Spleen (tissue), 11 donors: ENCODE data around the gene IRAK1BP1. TPM values are rescaled to one million over a fixed set of nuclear protein-coding genes. Genes with fewer than 3 reads are reported as not detected.
"Not testable (repeated sequence)": the region's sequence is repeated elsewhere in the genome, so short reads cannot be mapped to it uniquely, and the experiment has no call there.

Experiments
- DNase-seq: peaks from one replicate; pipeline ENCODE4 v3.0.0-alpha.2; 2020
- H3K27ac ChIP-seq, 8 donors: fragments of 200-600 bp; sonication (generic) in 7 of 8; 1 replicate in 4 of 8; 2 replicates in 4 of 8; pipeline versions ENCODE4 v1.5.0 to v1.8.0; 2016 to 2021; ENCODE audit warnings: inconsistent platforms in 4 of 8, mild to moderate bottlenecking in 4 of 8, moderate library complexity in 1 of 8
- H3K27me3 ChIP-seq, 7 donors: fragments of 200-600 bp; sonication (generic) in 6 of 7; replicated peaks in 1 of 7; 1 replicate in 4 of 7; 2 replicates in 3 of 7; pipeline versions ENCODE4 v1.5.0 to v1.8.0; 2016 to 2021; ENCODE audit warnings: inconsistent platforms in 3 of 7, mild to moderate bottlenecking in 1 of 7
- H3K36me3 ChIP-seq, 6 donors: fragments of 200-600 bp; sonication (generic) in 5 of 6; 1 replicate in 4 of 6; 2 replicates in 2 of 6; pipeline versions ENCODE4 v1.5.0 to v1.8.0; 2016 to 2021; ENCODE audit warnings: inconsistent platforms in 2 of 6
- H3K4me1 ChIP-seq, 6 donors: fragments of 200-600 bp; sonication (generic) in 5 of 6; 1 replicate in 3 of 6; 2 replicates in 3 of 6; pipeline versions ENCODE4 v1.5.0 to v1.8.0; 2016 to 2021; ENCODE audit warnings: inconsistent platforms in 3 of 6
- H3K4me3 ChIP-seq, 8 donors: fragments of 200-600 bp; sonication (generic) in 7 of 8; 1 replicate in 4 of 8; 2 replicates in 4 of 8; pipeline versions ENCODE4 v1.5.0 to v1.8.0; 2016 to 2021; ENCODE audit warnings: inconsistent platforms in 4 of 8, mild to moderate bottlenecking in 4 of 8, moderate library complexity in 2 of 8
- H3K9me3 ChIP-seq, 8 donors: fragments of 200-600 bp; sonication (generic) in 7 of 8; 1 replicate in 4 of 8; 2 replicates in 4 of 8; pipeline versions ENCODE4 v1.5.0 to v1.8.0; 2016 to 2021; ENCODE audit warnings: inconsistent platforms in 4 of 8
- CTCF ChIP-seq, 11 experiments: fragments of 200-600 bp in 7 of 11; fragments of 450-650 bp in 4 of 11; sonication (generic) in 4 of 11; IDR thresholded peaks in 8 of 11; conservative IDR thresholded peaks in 3 of 11; 1 replicate in 7 of 11; 2 replicates in 4 of 11; pipeline versions ENCODE4 v1.4.0 to v1.8.0; 2016 to 2021; ENCODE audit warnings: antibody characterized with exemption in 11 of 11, inconsistent platforms in 4 of 11, mild to moderate bottlenecking in 1 of 11
- POLR2A ChIP-seq, 3 donors: fragments of 450-650 bp; IDR thresholded peaks; one replicate each; pipeline ENCODE4 v1.5.1; 2017; ENCODE audit warnings: antibody characterized with exemption in 3 of 3, mild to moderate bottlenecking in 1 of 3
- POLR2AphosphoS5 ChIP-seq, 3 donors: sonication (generic); formaldehyde crosslinking; IDR thresholded peaks; one replicate each; pipeline ENCODE4 v1.5.1; 2017; ENCODE audit warnings: antibody characterized with exemption in 3 of 3
- WGBS, 5 donors: extraction: QIAGEN DNeasy Blood & Tissue Kit in 3 of 5; methylation state at CpG; one replicate each; pipeline versions ENCODE4 v1.1.5 to v1.1.7; 2013 to 2018; 5-methylcytosine and 5-hydroxymethylcytosine counted together
- intact Hi-C: fragments of 100-400 bp; cut with DNase I; formaldehyde crosslinking; loops from one replicate; pipeline ENCODE4 v1.15.0; 2023; ENCODE audit warnings: low total_unique reads
- polyA plus RNA-seq, 3 donors: library from polyadenylated mRNA; stranded (reverse); fragments of 200-250 nt; gene quantifications; one replicate each; pipeline ENCODE4 v1.2.1, GENCODE V29; 2013
- total RNA-seq, 7 donors: library from RNA; depleted of rRNA in 3 of 7; stranded (reverse); fragments of >200 nt in 3 of 7; fragmentation: NEBNext Ultra II Directional in 4 of 7; extraction: Animal tissue kit (Norgen Biotek cat#: 25700) in 4 of 7; gene quantifications; one replicate each; pipeline versions ENCODE4 v1.1.0 to v1.2.1, GENCODE V29; 2016 to 2021
- donor health status: healthy with polysubstance abuse.
- donor health status: DM: no; HTN: no; CAD: no; lungs with moderate emphysema.
- donor health status: DM: no; HTN: no; CAD: no.
- donor health status: Bipolar disorder and iron deficiency.
- donor health status: healthy.
- donor health status: DM: no; HTN: no; CAD: no.
- donor health status: DM: yes; HTN: yes; CAD: no.

Gene IRAK1BP1
- total and polyA plus RNA-seq, 10 donors, result 0.61 to 5.2 (median 3.6) TPM

GRCh38 chr6:78850621-78851020 lies 16.7 kb upstream of the IRAK1BP1 start:
- Histone ChIP-seq H3K4me3 (no peak overlapping the region), H3K4me1 (no peaks in the 10 kb centered on the region), H3K27ac (no peak overlapping the region), H3K27me3 (no peaks in the 10 kb centered on the region), H3K36me3 (no peaks in the 10 kb centered on the region), H3K9me3 (no peaks in the 10 kb centered on the region)
- no peak for DNase-seq
- intact Hi-C loops, result no loop called here
- TF ChIP-seq POLR2A (IDR thresholded peaks at IDR 0.05) (no peak), POLR2AphosphoS5 (IDR thresholded peaks at IDR 0.05) (no peak), CTCF (IDR thresholded peaks at IDR 0.05 in 8 of 11, conservative IDR thresholded peaks at IDR 0.05 in 3 of 11) (no peak)

- no peak for TF ChIP-seq CTCF (IDR thresholded peaks at IDR 0.05 in 8 of 11, conservative IDR thresholded peaks at IDR 0.05 in 3 of 11)
- no peak for TF ChIP-seq POLR2AphosphoS5 (IDR thresholded peaks at IDR 0.05)
- TF ChIP-seq POLR2A (IDR thresholded peaks at IDR 0.05), result no peak
- Histone ChIP-seq H3K27me3 (no peaks in the 10 kb centered on the region), H3K4me3 (no peak overlapping the region), H3K36me3 (no peaks in the 10 kb centered on the region), H3K4me1 (no peaks in the 10 kb centered on the region), H3K9me3 (no peaks in the 10 kb centered on the region), H3K27ac (no peak overlapping the region)
- intact Hi-C loops, result no loop called here
- no peak for DNase-seq
Observed at GRCh38 chr6:78851156-78851555, 16.2 kb upstream of the IRAK1BP1 start.

- WGBS, 5 donors, result 90 to 97% (median 92%) methylated on average over 9 of the region's 9 CpGs
- no peak overlapping the region for H3K4me3 ChIP-seq
- TF ChIP-seq POLR2A (IDR thresholded peaks at IDR 0.05), result no peak
- TF ChIP-seq CTCF (IDR thresholded peaks at IDR 0.05 in 8 of 11, conservative IDR thresholded peaks at IDR 0.05 in 3 of 11), result no peak
- no peak for TF ChIP-seq POLR2AphosphoS5 (IDR thresholded peaks at IDR 0.05)
- peaks cover 0 to 7% (median 5%) of the 10 kb centered on the region in 8 donors for H3K9me3 ChIP-seq
- H3K36me3 ChIP-seq, result no peaks in the 10 kb centered on the region
- no peak overlapping the region for H3K27ac ChIP-seq
- no peaks in the 10 kb centered on the region for H3K4me1 ChIP-seq
- DNase-seq, result no peak
- intact Hi-C loops, result no loop called here
- no peaks in the 10 kb centered on the region for H3K27me3 ChIP-seq
Observed at GRCh38 chr6:78854546-78854945, 12.8 kb upstream of the IRAK1BP1 start.

GRCh38 chr6:78858339-78858938 lies 8.9 kb upstream of the IRAK1BP1 start:
- DNase-seq, H3K27ac ChIP-seq, H3K27me3 ChIP-seq, H3K36me3 ChIP-seq, H3K4me1 ChIP-seq, H3K9me3 ChIP-seq, intact Hi-C loops, H3K4me3 ChIP-seq: not testable (repeated sequence)
- WGBS, 5 donors, result 82 to 93% (median 90%) methylated on average over 7 to 8 of the region's 8 CpGs

- no peak overlapping the region for H3K27ac ChIP-seq
- peaks cover 0 to 7% (median 5%) of the 10 kb centered on the region in 8 donors for H3K9me3 ChIP-seq
- no peaks in the 10 kb centered on the region for H3K36me3 ChIP-seq
- no peak for DNase-seq
- no peaks in the 10 kb centered on the region for H3K27me3 ChIP-seq
- H3K4me1 ChIP-seq, result peaks cover 0 to 4% (median 3%) of the 10 kb centered on the region in 6 donors
- intact Hi-C loops, result no loop called here
- 59 to 78% (median 66%) methylated on average over 2 of the region's 2 CpGs for WGBS, 5 donors
- no peak for TF ChIP-seq CTCF (IDR thresholded peaks at IDR 0.05 in 8 of 11, conservative IDR thresholded peaks at IDR 0.05 in 3 of 11)
- no peak for TF ChIP-seq POLR2A (IDR thresholded peaks at IDR 0.05)
- no peak for TF ChIP-seq POLR2AphosphoS5 (IDR thresholded peaks at IDR 0.05)
- H3K4me3 ChIP-seq, result no peak overlapping the region
Observed at GRCh38 chr6:78861509-78861908, 5.8 kb upstream of the IRAK1BP1 start.
